AG04450 (cell line): ENCODE data around the gene BTF3. TPM values are rescaled to one million over a fixed set of nuclear protein-coding genes. Genes with fewer than 3 reads are reported as not detected.
"Not testable (repeated sequence)": the region's sequence is repeated elsewhere in the genome, so short reads cannot be mapped to it uniquely, and the experiment has no call there.

ENCODE experiments used
- CTCF ChIA-PET: fragments of 300-600, 350-600 bp; formaldehyde crosslinking; extraction: SDS; loops from one replicate; lab custom pipeline; 2022; ENCODE audit warnings: antibody characterized with exemption, inconsistent platforms; lab: Charles Lee
- POLR2A ChIA-PET: fragments of 350-600 bp; formaldehyde crosslinking; extraction: SDS; loops from one replicate; lab custom pipeline; 2021; ENCODE audit warnings: antibody characterized with exemption, inconsistent platforms; lab: Yijun Ruan, JAX
- DNase-seq: peaks from one replicate; pipeline ENCODE4 v3.0.0-alpha.2; 2011; ENCODE audit warnings: low read depth, low spot score
- H3K27ac ChIP-seq: one replicate; pipeline ENCODE4 v1.5.1; 2012; ENCODE audit warnings: low read depth, low read length, control low read depth
- H3K27me3 ChIP-seq: one replicate; pipeline ENCODE4 v1.6.0; 2012; ENCODE audit warnings: low read length; ENCODE audit not compliant: control insufficient read depth, insufficient read depth
- H3K4me3 ChIP-seq: 2 replicates; pipeline ENCODE4 v1.5.1; 2011; ENCODE audit warnings: mild to moderate bottlenecking, low read depth, low read length, control low read depth
- H3K9me3 ChIP-seq: 2 replicates; pipeline ENCODE4 v1.5.1; 2012; ENCODE audit warnings: low read length; ENCODE audit not compliant: control insufficient read depth, insufficient read depth
- CTCF ChIP-seq: IDR thresholded peaks from 2 replicates; pipeline ENCODE4 v1.5.1; 2011; ENCODE audit warnings: low read depth, low read length, control low read depth, inconsistent platforms
- polyA plus RNA-seq: library from polyadenylated mRNA; depleted of rRNA; stranded (reverse); fragments of >200 nt; gene quantifications from 2 replicates; pipeline ENCODE4 v1.2.3, GENCODE V29; 2011

BTF3 gene
- polyA plus RNA-seq, 1 experiment: 755 TPM

GRCh38 chr5:73460133-73460532 lies 38.1 kb upstream of the BTF3 start:
- no peak overlapping the region for H3K4me3 ChIP-seq
- H3K9me3 ChIP-seq: no peaks in the 10 kb centered on the region
- POLR2A ChIA-PET: no interaction called here
- DNase-seq: no peak
- no peaks in the 10 kb centered on the region for H3K27me3 ChIP-seq
- no peak overlapping the region for H3K27ac ChIP-seq
- CTCF ChIA-PET: no interaction called here
- no peak for TF ChIP-seq CTCF

DNA sequence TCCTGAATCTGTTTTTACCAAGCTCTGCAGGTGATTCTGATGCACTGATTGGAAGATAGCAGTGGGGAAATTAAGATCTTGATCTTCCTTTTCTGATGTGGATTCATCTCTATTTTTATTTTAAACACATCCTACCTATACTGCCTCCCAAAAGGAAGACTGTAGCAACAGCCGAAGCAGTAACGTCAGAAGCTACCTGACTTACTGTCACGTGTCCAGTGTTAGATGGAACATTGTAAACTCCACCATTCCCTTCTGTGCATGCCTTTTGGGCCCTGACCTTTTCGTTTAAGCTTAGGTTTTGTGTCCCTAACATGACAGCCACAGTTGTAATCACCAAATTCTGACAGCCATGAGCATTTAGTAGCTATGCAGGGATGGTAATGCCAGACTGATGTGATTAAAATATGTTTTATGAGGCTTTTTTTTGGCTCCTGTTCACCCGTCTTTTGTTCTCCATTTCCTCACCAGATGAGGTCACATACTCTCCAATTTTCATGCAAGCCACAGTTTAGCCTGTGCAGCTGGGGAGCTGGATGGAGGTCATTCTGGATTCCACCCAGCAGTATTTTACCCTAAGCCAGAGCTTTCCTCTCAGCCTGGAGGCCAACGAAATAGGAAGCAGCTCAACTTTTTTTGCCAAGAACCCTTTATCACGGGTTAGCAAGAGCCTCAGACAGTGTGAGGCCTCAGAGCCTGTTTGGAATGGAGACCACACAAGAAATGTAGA lies 34.1 kb upstream of the BTF3 start:
- peak overlapping the region; percentile 31 for H3K27ac ChIP-seq
- H3K9me3 ChIP-seq: no peaks in the 10 kb centered on the region
- peaks cover 4% of the 10 kb centered on the region for H3K27me3 ChIP-seq
- peak; percentile 59 for DNase-seq
- H3K4me3 ChIP-seq: no peak overlapping the region
- ChIA-PET POLR2A (no interaction called here), CTCF (interaction anchor here (1.4 to 2.3 kb wide), 3 partner anchors 9 to 248 kb away, joined by 4 to 6 read pairs (median 5); no protein-coding TSS in a partner anchor)
- no peak for TF ChIP-seq CTCF

DNA sequence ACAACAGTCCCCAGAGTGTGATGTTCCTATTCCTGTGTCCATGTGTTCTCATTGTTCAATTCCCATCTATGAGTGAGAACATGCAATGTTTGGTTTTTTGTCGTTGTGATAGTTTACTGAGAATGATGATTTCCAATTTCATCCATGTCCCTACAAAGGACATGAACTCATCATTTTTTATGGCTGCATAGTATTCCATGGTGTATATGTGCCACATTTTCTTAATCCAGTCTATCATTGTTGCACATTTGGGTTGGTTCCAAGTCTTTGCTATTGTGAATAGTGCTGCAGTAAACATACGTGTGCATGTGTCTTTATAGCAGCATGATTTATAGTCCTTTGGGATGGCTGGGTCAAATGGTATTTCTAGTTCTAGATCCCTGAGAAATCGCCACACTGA lies 29.6 kb upstream of the BTF3 start:
- CTCF ChIA-PET, H3K27ac ChIP-seq, DNase-seq, POLR2A ChIA-PET, H3K4me3 ChIP-seq, H3K27me3 ChIP-seq, H3K9me3 ChIP-seq: not testable (repeated sequence)

GRCh38 chr5:73469878-73470277 lies 28.4 kb upstream of the BTF3 start:
- peaks cover 7% of the 10 kb centered on the region for H3K27me3 ChIP-seq
- ChIA-PET POLR2A (no interaction called here), CTCF (no interaction called here)
- no peaks in the 10 kb centered on the region for H3K9me3 ChIP-seq
- H3K27ac ChIP-seq: no peak overlapping the region
- TF ChIP-seq CTCF: no peak
- no peak for DNase-seq
- no peak overlapping the region for H3K4me3 ChIP-seq

DNA sequence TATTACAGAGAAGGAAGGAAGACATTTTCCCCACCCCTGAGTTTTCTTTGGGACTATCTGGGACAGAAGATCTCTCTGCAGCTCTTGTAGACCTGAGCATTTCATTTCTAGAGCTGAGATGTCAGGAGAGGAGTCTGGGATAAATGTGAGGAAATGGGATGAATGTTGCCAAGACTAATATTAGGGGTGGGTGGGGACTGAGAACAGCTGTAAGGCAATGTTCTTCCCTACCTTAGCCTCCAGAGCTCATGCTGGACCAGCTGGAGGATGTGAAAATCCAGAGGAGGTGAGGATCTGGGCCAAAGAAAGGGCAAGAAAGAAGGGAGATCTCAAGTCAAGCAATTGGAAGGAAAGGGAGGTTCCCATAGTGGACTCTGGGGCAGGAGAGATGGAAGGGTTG lies 26.6 kb upstream of the BTF3 start:
- no peak for DNase-seq
- ChIA-PET POLR2A (no interaction called here), CTCF (interaction anchor here (0.7 to 1.1 kb wide), 2 partner anchors 20 to 65 kb away, joined by 3 read pairs; no protein-coding TSS in a partner anchor)
- no peak overlapping the region for H3K27ac ChIP-seq
- no peak overlapping the region for H3K4me3 ChIP-seq
- H3K27me3 ChIP-seq: peaks cover 4% of the 10 kb centered on the region
- no peaks in the 10 kb centered on the region for H3K9me3 ChIP-seq
- no peak for TF ChIP-seq CTCF
